Stimulated activated CD8-positive, alpha-beta memory T cell treated with anti-CD3 and anti-CD28 coated beads, Interleukin-15, amount 100 ng/mL, for 48 hours (primary cell): ENCODE results near the gene TMEM258.

Experiments
- DNase-seq, 2 donors: peaks; one replicate each; pipeline ENCODE4 v3.0.0-alpha.2; 2020; ENCODE audit warnings: low read depth in 2 of 2

The TMEM258 gene

DNA sequence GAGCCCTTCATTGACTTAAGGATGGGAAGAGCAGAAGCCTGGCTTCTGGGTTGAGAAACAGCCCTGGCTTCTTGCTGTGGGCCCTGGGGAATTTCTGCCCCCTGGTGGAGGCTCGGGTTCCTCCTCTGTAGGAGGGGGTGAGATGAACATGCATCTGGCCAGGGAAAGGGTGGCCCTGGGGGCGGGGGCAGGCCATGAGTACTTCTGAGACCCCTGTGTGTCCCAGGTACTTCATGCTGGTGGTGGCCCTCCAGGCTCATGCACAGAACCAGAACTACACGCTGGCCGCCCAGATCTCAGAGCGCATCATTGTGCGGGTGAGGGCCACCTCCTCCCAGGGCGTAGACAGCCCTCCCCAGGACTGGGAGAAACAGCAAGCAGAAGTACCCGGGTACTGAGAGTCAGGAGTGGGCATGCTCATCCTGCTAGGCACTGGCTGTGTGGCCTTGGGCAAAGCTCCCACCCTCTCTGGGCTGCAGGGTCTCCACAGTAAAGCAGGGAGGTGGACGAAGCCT is 15.8 kb downstream of the TMEM258 start:
- peak in 1 of 2 donors; percentile 39 for DNase-seq

DNA sequence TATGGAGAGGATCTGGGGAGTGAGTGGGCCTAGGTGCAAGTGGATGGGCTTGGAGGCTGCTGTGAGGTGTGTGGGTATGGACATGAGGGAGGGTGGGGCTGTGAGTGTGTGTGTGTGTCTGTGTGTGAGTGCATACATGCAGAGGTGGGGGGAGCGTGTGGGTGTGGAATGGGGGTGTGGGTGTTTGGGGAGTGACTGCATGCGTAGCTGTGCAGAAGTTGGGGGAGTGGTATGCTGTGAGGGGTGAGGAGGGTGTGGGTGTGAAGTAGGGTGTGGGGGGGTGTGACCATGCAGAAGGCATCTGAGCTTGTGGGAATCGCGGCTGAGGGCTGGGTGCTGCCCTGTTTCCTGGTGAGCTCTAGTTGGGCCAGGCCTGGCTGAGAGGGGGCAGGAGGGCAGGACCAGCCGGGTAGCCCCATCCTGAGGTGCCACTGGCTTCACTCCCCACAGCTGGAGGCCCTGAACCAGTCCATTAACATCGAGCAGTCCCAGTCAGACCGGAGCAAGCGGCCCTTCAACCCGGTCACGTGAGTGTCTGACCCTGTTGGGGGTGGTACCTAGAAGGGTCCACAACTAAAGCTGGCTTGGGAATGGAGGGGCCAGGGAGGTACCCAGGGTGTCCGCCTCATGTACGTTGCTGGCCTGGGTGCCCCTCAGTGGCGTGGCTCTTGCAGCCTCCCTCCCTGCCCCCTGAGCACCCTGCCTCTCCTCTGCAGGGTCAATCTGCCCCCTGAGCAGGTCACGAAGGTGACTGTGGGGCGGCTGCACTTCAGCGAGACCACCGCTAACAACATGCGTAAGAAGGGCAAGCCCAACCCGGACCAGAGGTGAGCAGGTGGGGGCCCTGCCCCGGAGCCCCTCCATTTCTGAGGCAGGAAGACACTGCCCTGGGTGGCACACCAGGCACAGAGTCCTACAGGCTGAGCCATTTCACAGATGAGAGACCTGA is 16.5 kb downstream of the TMEM258 start:
- no peak for DNase-seq

DNA sequence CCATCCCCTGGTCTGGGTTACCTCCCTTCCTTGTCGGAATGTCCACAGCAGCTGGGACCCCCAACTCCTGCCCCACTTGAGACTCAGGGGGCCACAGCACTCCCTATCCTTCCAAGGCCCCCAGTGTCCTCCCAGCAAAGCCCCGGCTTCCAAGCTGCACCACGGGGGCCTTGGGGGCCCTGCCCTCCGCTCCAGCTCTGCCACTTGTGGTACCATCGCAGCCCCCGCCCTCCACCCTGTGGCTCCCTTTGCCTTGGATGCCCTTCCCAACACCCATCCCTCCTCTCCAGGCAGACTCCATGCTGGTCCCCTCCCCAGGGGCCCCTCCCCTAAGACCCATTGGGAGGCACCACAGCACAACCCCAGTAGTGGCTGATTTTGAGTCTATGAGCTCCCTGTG is 17.3 kb downstream of the TMEM258 start:
- no peak for DNase-seq

DNA sequence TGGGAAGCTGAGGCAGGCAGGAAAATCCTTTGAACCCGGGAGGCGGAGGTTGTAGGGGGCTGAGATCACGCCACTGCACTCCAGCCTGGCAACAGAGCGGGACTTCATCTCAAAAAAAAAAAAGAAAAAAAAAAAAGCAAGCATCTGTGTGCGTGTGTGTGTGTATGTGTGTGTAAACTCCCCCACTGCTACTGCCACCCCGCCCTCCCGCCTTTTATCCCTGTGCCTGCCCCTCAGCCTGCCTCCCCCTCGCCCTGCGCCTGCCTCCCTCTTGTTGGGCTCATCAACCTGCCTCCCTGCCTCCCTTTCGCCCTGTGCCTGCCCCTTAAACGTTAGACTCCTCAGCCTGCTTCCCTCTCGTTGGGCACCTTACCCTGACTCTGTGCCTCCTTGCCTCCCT is 18.0 kb downstream of the TMEM258 start:
- DNase-seq = no peak

DNA sequence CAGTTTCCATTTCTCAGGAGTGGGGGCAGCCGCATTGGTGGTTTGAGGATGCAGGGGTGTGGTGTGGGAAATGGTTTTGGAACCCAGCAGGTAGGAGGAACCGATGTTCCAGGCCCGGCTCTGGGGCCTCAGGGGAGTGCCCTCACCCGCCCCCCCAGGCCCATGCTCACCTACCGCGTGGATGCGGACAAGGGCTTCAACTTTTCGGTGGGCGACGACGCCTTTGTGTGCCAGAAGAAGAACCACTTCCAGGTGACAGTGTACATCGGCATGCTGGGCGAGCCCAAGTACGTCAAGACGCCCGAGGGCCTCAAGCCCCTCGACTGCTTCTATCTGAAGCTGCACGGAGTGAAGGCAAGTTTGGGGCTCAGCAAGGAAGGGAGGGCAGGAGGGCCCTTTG is 18.6 kb downstream of the TMEM258 start:
- DNase-seq = no peak

DNA sequence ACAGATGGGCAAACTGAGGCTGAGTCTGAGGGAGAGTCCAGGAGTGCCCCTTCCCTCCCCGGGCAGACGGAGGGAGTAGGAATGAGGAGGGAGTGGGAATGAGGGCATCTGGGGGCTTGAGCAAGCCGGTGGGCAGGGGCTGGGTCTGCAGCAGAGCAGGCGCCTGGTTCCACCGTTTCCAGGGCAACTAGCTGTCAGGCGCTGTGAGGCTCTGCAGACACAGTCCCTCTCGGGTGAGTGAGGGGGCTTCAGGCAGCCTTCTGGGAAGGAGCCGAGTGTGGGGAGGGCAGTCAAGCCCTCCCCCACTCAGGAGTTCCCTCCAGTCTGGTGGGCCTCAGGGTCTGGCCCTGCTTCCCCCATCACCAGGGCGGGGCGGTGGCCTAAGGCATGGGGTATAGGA is 19.0 kb downstream of the TMEM258 start:
- DNase-seq = no peak

DNA sequence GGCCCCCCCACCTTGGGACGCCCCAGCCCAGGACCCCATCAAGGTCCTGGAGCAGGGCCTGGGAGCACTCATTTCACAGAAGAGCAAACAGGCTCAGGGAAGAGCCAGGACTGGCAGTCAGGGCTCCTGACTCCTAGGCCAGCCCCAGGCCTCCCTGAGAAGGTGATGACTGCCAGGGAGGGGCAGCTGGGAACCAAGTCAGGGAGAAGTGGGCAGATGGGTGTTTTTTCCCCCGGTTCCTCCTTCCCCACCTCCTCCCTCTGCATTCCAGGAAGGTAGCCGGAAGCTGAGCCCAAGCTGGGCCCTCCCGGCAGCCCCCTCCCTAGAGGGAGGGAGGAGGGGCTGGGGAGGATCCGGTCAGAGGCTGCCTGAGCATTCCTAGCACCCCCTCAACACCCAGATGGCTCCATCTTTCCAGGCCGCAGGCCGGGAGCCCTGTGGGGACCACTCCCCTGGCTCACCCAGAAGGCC is 20.4 kb downstream of the TMEM258 start:
- DNase-seq = no peak

DNA sequence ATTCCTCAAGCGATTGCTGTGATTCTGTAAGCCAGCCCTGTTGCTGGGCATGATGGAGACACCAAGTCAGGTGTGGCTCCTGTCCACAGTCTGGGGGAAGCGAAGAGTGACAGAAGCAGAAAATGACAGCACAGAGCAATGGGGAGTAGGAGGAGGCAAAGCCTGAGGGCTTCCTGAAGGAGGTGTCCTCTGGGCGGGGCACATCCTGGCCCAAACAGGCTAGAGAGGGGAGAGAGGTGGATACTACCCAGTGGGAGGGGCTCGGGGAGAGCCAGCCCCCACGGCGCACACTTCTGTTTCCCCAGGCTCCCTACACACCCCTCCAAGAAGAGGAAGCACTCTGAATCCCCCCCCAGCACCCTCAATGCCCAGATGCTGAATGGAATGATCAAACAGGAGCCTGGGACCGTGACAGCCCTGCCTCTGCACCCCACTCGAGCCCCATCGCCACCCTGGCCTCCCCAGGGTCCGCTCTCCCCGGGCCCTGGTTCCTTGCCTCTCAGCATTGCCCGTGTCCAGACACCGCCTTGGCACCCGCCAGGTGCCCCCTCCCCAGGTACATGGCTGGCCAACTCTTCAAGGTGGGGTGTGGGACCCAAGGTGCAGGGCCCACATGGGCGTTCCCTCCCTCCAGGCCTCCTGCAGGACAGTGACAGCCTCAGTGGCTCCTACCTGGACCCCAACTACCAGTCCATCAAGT is 21.1 kb downstream of the TMEM258 start:
- DNase-seq = no peak

DNA sequence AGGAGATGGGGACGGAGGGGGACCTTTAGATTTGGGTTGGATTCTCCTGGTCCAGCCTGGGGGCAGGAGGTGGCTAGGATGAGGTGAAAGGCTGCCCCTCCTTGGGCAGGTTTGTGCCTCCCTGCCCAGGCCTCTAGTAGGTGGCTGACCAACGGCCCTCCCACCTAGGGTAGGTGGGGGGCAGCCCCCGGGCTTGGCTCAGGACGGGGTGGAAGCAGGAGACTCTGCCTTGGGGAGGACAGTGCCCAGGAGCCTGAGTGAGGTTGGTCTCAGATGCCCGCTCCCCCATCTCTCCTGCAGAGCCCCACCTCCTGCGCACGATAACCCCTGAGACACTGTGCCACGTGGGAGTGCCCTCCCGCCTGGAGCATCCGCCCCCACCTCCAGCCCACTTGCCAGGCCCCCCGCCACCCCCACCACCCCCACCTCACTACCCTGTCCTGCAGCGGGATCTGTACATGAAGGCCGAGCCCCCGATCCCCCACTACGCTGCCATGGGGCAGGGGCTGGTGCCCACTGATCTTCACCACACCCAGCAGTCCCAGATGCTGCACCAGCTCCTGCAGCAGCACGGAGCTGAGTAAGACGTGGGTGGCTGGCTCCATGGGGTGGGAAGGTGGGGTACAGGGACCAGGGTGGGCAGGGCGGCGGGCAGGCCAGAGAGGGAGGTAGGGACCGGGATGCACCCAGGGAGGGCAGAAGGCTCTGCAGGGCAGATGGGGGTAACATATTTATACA is 22.3 kb downstream of the TMEM258 start:
- no peak for DNase-seq

DNA sequence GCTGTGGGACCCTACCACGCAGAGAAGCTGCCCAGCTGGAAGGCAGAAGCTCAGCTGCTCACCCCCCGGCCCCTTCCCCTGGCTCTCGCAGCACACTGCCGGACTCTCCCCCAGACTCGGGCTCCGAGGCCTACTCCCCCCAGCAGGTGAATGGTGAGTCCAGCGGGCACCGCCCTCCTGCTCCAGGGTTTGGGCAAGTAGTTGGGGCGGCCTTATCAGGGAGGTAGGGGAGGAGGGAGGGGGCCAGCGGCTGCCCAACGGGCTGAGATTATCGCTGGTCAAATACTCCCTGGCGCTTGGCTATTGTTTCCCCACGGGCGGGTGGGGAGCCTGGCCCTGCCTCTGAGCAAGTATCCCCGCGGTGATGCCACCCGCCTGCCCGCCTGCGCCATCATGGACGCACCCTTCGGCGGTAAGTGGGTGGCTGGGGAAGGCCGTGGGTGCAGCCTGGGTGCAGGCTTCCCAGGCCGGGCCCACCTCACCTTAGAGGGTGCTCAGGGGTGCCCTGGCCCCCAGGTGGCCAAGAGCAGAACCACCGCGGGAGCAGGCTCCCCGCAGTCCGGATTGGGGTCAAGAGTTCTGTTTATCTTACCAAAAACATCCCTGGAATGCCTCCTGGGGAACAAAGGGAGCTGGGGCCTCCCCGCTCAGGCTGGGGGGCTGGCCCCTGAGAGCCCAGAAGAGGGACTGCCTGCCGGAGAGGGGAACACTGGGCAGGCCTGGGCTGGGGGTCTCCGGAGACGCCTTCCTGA is 23.1 kb downstream of the TMEM258 start:
- DNase-seq = no peak

DNA sequence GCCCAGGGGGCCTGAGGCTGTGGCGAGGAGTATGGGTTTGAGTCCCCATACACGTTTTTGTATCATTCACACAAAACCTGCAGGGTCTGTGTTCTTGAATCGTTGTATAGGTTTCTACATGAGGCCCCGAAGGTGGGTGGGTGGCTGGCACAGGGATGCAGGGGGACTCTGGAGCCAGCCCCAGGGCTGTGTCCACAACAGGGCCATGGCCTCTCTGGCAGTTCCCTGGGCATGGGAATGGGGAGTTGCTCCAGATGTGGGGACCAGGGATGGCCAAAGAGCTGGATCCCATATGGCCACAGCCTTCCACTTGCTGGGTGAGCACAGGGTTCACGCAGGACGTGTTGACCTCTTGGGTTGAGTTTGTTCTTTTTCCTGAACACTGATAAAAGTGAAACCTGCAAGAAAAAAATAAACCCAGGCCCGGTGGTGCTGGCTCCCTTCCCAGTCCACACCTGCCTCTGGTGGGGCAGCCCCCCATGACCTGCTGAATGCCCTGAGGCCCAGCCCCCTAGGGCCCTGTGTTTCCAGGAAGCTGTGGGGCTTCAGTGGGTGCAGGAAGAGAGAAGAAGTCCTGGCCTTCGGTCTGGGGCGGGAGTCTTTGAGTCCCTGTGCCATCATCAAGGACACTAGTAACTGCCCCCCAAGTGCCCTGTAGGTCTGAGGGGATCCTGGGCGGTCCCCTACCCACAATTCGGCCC is 23.9 kb downstream of the TMEM258 start:
- no peak for DNase-seq

DNA sequence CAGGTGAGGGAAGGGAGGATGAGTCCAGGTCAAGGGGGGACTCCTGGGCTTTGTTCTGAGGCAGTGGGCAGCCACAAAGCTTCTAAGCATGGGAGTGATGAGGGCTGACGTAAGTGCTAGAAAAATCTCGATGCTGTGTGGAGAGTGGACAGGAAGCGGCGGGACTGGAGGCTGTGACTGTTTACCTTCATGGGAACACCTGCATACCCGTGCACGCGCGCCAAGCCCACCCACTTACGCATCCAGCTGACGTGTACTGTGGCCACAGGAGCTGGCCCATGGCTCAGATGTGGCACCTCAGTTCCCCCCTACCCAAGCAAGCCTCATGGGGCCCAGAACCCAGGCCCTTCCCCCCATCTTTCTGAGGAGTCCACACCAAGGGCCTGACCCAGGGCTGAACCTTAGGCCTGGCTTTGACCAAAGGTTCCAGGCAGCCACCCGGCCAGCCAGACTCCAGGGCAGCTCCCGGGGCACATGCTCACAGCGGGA is 26.0 kb downstream of the TMEM258 start:
- DNase-seq = no peak

DNA sequence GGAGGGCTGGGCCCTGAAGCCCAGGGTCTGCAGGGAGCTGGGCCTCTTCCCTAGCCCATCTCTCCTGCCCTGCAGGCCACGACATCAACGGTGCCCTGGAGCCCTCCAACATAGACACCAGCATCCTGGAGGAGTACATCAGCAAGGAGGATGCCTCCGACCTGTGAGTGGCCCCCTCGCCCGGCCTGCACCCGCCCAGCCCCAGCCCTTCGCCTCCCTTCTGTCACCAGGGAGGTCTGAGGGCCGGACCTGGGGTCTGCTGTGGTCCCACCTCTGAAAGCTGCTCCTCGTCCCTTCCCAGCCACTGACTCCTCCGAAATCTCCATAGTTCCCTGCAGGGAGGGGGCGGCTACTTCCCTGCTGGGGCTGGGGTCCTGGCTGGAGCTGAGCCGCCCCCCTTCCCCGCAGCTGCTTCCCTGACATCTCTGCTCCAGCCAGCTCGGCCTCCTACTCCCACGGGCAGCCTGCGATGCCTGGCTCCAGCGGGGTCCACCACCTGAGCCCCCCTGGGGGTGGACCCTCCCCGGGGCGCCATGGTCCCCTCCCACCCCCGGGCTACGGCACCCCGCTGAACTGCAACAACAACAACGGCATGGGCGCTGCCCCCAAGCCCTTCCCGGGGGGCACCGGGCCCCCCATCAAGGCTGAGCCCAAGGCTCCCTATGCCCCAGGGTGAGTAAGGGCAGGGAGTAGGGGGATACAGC is 26.7 kb downstream of the TMEM258 start:
- DNase-seq = no peak

DNA sequence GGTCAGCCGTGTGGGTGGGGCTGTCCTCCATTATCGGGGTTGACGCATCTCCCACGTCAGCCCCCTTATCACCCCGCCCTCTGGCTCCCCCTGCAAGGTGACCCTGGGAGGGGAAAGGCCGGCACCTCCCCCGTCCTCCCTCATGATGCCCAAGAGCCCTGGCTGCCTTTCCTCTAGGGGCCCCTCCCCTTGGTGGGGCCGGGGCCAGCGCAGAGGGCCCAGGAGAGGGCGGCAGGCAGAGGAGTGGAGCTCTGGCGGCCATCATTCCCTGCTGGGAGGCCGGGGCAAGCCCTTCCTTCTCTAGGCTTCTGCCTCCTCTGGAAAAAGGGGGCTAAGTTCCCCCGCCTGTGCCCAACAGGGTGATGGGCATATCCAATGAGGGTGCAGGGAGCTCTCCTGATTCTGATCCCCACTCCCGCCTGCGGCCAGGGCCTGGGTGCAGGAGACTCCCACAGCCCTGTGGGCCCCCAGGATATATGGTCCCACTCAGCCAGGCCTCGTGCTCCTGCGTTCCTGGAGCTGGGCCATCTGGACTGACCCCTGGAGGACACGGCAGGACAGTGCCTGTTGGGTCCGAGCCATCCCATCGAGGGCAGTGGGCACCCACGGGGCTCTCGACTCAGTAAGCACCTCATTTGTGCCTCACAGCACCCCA is 27.7 kb downstream of the TMEM258 start:
- DNase-seq = no peak

DNA sequence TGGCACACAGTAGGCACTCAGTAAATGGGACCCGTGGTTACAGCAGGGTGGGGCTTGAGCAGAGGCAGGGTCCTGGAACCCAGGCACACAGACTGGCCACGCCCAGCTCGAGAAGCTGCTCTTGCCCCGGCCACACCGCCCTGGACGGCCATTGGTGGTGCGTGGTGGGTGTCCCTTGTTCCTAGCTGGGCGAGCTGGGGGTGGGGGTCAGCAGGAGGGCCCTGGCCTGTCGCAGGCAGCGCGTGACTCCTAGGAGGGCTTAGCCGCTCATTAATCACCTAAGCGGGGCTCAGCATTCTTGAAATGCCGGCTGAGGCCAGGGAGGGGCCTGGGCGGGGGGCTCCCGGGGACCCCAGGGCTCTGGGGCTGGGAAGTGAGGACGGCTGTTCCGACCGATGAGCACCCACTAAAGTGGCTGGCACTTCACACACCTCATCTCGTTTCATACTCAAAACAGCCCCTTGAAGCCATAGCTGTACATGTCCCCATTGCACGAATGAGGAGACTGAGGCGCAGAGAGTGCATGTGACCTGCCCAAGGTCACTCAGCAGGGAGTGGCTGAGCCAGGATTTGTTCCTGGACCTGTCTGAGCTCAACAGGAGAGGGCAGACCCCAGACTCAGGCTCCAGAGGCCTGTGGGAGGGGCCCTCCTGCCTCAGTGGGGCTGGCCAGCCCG is 28.3 kb downstream of the TMEM258 start:
- no peak for DNase-seq

DNA sequence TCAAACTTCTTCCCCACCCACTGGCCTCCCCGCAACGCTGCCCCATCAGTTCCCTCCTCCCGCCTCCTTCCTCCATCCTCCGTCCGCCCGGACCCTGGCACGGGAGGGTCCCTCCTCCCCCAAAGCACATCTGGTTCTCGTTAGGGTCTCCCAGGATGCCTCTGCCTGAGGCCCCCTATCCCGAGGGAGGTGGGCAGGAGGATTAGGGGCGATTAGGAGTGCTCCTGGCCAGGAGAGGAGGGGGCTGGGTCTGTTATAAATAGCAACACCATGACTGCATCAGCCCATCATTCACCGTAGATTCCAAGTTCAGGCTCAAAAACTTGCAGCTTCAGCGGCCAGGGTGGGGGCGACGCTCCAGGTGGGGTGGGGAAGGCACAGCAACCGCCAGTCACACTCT is 29.6 kb downstream of the TMEM258 start:
- no peak for DNase-seq

DNA sequence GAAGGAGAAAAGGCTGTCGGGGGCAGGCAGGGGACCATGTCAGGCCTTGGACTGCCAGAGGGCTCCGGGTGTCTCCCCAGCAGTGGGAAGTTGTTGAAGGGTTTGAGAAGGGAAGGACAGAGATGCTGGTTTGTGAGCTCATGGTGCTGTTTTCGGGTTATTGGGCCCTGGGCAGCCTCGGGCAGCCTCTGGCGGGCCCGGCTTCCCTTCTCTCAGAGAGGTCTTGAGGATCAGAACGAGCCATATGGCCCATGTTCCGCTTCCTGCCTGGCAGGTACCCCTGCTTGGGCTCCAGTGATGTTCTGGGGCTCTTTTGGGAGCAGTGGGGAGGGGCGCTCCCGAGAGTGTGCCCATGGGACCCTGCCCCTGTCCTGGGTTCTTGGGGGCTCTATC is 30.2 kb downstream of the TMEM258 start:
- no peak for DNase-seq

DNA sequence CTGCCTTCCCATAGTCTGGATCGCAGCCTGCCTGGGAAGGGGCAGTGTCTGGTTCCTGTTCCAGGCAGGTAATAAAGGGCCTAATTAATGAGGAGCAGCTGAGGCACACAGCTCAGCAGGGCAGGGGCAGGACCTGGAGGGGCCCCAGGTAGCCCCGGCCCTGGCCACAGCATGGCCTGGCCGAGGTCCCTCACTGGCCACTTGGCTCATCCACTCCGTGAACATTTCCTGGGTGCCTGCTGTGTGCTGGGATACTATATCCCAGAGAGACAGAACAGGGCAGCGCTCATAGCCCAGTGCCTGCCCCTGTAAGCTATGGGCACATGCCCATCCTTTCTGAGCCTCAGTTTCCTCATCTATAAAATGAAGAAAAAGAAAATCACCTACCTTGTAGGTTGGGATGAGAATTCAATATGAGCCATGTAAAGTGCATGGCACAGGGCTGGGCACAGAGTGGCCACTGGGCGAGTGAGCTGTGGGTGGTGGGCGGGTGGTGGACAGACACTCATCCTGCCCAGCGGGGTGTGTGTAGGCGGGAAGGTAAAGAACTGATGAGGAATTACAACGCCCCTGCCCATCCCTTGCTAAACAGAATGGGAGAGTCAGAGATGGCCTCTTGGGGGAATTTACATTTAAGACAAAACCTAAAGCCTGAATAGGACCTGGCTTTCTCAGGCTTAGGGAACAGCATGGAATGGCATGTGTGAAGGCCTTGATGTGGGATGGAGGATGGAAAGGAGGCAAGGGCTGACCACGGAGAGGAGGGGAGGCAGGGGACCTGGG is 30.8 kb downstream of the TMEM258 start:
- DNase-seq = no peak
